HG03439 (cell line): Measurements from ENCODE around the gene LRRC52.

Source experiments
- ATAC-seq: cut with Tn5 transposase; IDR thresholded peaks from one replicate; pipeline ENCODE4 v1.9.1; 2021; ENCODE audit warnings: mild to moderate bottlenecking, moderate library complexity; ENCODE audit not compliant: unreplicated experiment

LRRC52 gene

GRCh38 chr1:165543532-165544438 lies at the start of gene LRRC52:
Gene LRRC52, plus strand, starts transcription at chr1:165544000. Its CDS starts 297 bp downstream, at chr1:165544297.
- ATAC-seq: no peak

- no peak for ATAC-seq
Observed at GRCh38 chr1:165494949-165495857, 48.6 kb upstream of the LRRC52 start.

- ATAC-seq: no peak
Observed at GRCh38 chr1:165495858-165496205, 48.0 kb upstream of the LRRC52 start.

- ATAC-seq: no peak
Observed at GRCh38 chr1:165496501-165496900, 47.3 kb upstream of the LRRC52 start.

- no peak for ATAC-seq
Observed at GRCh38 chr1:165497069-165498013, 46.5 kb upstream of the LRRC52 start.

GRCh38 chr1:165501330-165501969 lies 42.4 kb upstream of the LRRC52 start:
- ATAC-seq: no peak

- no peak for ATAC-seq
Observed at GRCh38 chr1:165501970-165502348, 41.8 kb upstream of the LRRC52 start.

- ATAC-seq: no peak
Observed at GRCh38 chr1:165507570-165507969, 36.2 kb upstream of the LRRC52 start.

GRCh38 chr1:165508291-165508690 lies 35.5 kb upstream of the LRRC52 start:
- no peak for ATAC-seq

GRCh38 chr1:165512816-165513215 lies 31.0 kb upstream of the LRRC52 start:
- ATAC-seq: no peak

GRCh38 chr1:165516469-165516868 lies 27.3 kb upstream of the LRRC52 start:
- ATAC-seq: no peak

GRCh38 chr1:165520646-165521045 lies 23.2 kb upstream of the LRRC52 start:
- ATAC-seq: no peak

- no peak for ATAC-seq
Observed at GRCh38 chr1:165524639-165525285, 19.0 kb upstream of the LRRC52 start.

- no peak for ATAC-seq
Observed at GRCh38 chr1:165525708-165526107, 18.1 kb upstream of the LRRC52 start.

- ATAC-seq: no peak
Observed at GRCh38 chr1:165527251-165528007, 16.4 kb upstream of the LRRC52 start.

GRCh38 chr1:165531021-165531420 lies 12.8 kb upstream of the LRRC52 start:
- no peak for ATAC-seq

GRCh38 chr1:165532053-165532452 lies 11.7 kb upstream of the LRRC52 start:
- no peak for ATAC-seq

- ATAC-seq: no peak
Observed at GRCh38 chr1:165533254-165533653, 10.5 kb upstream of the LRRC52 start.

GRCh38 chr1:165536016-165536415 lies 7.8 kb upstream of the LRRC52 start:
- no peak for ATAC-seq
